Subcutaneous abdominal adipose tissue (tissue), 5 donors: ENCODE results near the gene LPAR3.

Experiments
- H3K27ac ChIP-seq: one replicate; pipeline ENCODE4 v1.7.0; 2013; ENCODE audit warnings: low read depth, mild to moderate bottlenecking, inconsistent platforms, low read length, moderate library complexity
- H3K27me3 ChIP-seq, 5 donors: one replicate each; pipeline ENCODE4 v1.7.0; 2013; ENCODE audit warnings: low read length in 5 of 5, inconsistent platforms in 1 of 5; ENCODE audit not compliant: control insufficient read depth in 5 of 5, insufficient read depth in 4 of 5
- H3K36me3 ChIP-seq, 5 donors: one replicate each; pipeline ENCODE4 v1.7.0; 2013; ENCODE audit warnings: low read length in 5 of 5; ENCODE audit not compliant: control insufficient read depth in 5 of 5, insufficient read depth in 5 of 5
- H3K4me1 ChIP-seq, 5 donors: one replicate each; pipeline ENCODE4 v1.7.0; 2013; ENCODE audit warnings: low read length in 5 of 5, mild to moderate bottlenecking in 3 of 5, moderate library complexity in 1 of 5; ENCODE audit not compliant: control insufficient read depth in 5 of 5, insufficient read depth in 5 of 5
- H3K4me3 ChIP-seq, 5 donors: one replicate each; pipeline ENCODE4 v1.7.0; 2013; ENCODE audit warnings: low read length in 5 of 5, low read depth in 1 of 5
- H3K9ac ChIP-seq, 5 donors: one replicate each; pipeline ENCODE4 v1.7.0; 2013; ENCODE audit warnings: low read length in 5 of 5, mild to moderate bottlenecking in 4 of 5, moderate library complexity in 3 of 5
- H3K9me3 ChIP-seq, 5 donors: one replicate each; pipeline ENCODE4 v1.7.0; 2013; ENCODE audit warnings: low read length in 5 of 5; ENCODE audit not compliant: control insufficient read depth in 5 of 5
- donor health status: healthy.
- donor health status: healthy.
- donor health status: healthy.
- donor health status: healthy.
- donor health status: healthy.

Gene LPAR3

DNA sequence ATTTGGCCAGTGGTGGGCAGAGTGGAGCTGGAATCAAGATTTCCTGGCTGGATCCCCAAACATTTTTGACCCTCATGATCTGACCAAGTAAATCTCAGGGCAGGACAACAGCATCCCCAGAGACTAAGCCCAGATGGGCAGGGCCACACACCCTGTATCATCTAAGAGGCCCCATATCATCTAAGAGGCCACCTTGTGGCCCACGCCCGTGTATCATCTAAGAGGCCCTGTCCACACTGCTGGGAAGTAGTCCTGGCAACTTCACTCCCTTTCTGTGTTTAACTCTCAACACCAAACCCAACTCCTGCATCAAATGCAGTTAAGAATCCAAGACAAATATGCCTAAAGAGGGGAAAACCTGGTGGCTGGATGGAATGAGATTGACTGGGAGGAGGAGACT is 121.1 kb downstream of the LPAR3 start:
- Histone ChIP-seq H3K36me3 (no peaks in the 10 kb centered on the region), H3K4me3 (no peak overlapping the region), H3K9ac (no peak overlapping the region), H3K27me3 (peaks cover 0 to 5% (median 0%) of the 10 kb centered on the region in 5 donors), H3K4me1 (no peaks in the 10 kb centered on the region), H3K9me3 (no peaks in the 10 kb centered on the region), H3K27ac (no peak overlapping the region)

DNA sequence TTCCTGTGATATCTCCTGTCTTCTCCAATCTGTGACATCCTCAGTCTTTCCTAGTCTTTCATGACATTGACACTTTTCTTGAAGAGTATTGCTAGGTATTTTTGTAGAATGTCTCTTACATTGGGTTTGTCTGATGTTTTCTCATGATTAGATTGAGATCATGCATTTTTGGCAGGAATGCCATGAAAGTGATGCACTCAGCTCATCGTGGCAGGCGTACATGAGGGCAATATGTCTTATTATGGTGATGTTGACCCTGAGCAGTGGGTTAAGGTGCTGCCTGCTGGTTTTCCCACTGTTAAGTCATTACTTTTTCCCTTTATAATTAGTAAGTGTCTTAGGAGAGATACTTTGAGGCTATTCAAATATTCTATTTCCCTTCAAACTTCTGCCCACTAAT is 122.5 kb downstream of the LPAR3 start:
- no peaks in the 10 kb centered on the region for H3K4me1 ChIP-seq

DNA sequence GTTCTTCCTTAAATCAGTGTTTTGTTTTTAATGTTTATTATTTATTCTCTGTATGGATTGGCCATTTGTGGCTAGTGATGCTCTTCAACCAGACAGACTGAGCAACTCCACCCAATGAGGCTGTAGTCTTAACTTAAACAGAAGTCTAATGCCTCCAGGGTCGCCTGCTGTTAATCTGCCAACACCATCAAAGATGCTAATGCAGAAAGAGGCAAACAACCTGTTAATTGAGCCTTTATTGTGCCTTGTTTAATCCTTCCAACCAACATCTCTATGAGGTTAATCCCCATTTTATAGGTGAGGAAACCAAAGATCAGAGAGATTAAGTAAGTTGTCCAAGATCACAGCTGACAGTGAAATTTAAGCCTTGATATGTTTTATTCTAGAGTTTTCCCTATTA is 123.4 kb downstream of the LPAR3 start:
- Histone ChIP-seq H3K36me3 (no peaks in the 10 kb centered on the region), H3K4me3 (no peak overlapping the region), H3K9ac (no peak overlapping the region), H3K27ac (no peak overlapping the region), H3K27me3 (peaks cover 3 to 21% (median 8%) of the 10 kb centered on the region in 5 donors), H3K9me3 (no peaks in the 10 kb centered on the region), H3K4me1 (no peaks in the 10 kb centered on the region)

More for the DNA sequence above, 122.5 kb downstream of the LPAR3 start:
- Histone ChIP-seq H3K9ac (no peak overlapping the region), H3K4me3 (no peak overlapping the region), H3K36me3 (no peaks in the 10 kb centered on the region), H3K27me3 (peaks cover 0 to 14% (median 3%) of the 10 kb centered on the region in 5 donors), H3K27ac (no peak overlapping the region), H3K9me3 (no peaks in the 10 kb centered on the region)

DNA sequence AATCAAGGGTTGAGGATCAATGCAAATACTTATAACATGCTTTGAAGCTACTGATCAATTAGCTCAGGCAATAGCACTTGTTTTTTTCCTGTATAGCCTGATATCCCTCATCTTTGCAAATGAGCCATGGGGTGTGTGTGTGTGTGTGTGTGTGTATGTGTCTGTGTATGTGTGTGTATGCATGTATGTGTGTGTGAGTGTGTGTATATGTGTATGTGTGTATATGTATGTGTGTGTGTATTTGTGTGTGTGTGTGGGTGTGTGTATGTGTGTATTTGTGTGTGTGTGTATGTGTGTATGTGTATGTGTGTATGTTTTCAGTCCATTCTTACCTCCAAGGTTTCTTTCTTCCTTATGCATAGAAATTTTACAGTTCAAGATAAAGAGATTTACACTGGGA is 124.4 kb downstream of the LPAR3 start:
- H3K9me3 ChIP-seq, result no peaks in the 10 kb centered on the region
- H3K9ac ChIP-seq, result no peak overlapping the region
- no peaks in the 10 kb centered on the region for H3K4me1 ChIP-seq
- peaks cover 3 to 25% (median 13%) of the 10 kb centered on the region in 5 donors for H3K27me3 ChIP-seq
- H3K4me3 ChIP-seq, result no peak overlapping the region
- H3K27ac ChIP-seq, result no peak overlapping the region
- H3K36me3 ChIP-seq, result no peaks in the 10 kb centered on the region

DNA sequence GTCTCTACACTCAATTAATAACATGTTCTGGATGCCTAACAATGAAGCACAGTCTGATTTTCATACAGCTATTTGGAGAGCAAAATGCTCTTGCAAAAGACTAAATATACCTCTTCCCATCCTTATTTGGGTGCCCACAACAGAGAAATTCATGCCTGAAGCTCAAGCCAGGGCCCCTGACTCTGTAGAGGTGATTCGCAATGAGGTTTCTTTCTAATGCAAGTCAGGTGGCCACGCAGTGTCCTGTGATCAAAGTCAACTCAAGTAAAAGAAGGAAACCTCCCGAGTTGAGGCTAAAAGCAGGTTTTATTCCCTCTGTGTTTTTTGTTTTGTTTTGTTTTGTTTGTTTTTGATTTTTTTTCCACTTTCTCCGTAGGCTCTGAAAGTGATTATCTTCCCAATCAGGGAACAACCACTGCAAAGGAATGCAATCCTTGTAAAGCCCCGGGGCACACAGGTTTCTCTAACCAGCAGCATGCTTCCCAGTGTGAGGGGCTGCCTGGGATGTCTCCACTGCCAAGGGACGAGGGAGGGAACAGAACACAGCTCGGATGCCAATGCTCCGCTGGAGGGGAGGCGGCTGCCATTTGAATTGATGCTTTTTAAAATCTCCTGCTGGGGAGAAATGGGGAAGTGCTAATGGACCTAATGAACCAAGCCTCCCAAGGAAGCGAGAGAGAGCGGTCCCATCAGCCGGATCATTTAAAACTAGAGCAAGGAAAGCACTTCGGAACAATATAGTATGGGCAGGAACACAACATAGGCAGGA is 128.9 kb downstream of the LPAR3 start:
- H3K9me3 ChIP-seq, result no peaks in the 10 kb centered on the region
- H3K27me3 ChIP-seq, result peaks cover 3 to 27% (median 14%) of the 10 kb centered on the region in 5 donors
- no peaks in the 10 kb centered on the region for H3K36me3 ChIP-seq
- peaks cover 0 to 4% (median 0%) of the 10 kb centered on the region in 5 donors for H3K4me1 ChIP-seq
- no peak overlapping the region for H3K9ac ChIP-seq
- H3K4me3 ChIP-seq, result no peak overlapping the region
- H3K27ac ChIP-seq, result no peak overlapping the region

DNA sequence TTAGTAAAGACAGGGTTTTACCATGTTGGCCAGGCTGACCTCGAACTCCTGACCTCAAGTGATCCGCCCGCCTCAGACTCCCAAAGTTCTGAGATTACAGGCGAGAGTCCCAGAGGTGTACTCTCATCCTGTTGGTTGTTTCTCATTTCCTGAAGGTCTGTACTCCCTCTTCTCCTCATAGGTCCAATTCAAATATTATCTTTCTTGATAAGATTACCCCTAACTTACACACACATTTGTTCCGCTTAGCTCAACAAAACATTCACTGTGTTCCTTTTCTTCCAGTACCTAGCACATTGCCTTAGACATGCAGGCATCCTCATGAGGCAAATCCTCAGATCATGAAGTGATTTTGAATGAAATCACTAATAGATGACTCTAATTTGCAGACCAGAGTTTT is 130.3 kb downstream of the LPAR3 start:
- no peaks in the 10 kb centered on the region for H3K36me3 ChIP-seq
- no peak overlapping the region for H3K27ac ChIP-seq
- H3K9me3 ChIP-seq, result no peaks in the 10 kb centered on the region
- no peak overlapping the region for H3K4me3 ChIP-seq
- H3K9ac ChIP-seq, result no peak overlapping the region
- peaks cover 3 to 27% (median 14%) of the 10 kb centered on the region in 5 donors for H3K27me3 ChIP-seq
- H3K4me1 ChIP-seq, result peaks cover 0 to 7% (median 4%) of the 10 kb centered on the region in 5 donors
